ENCODE data around the gene SLC35B2. TPM values are rescaled to one million over a fixed set of nuclear protein-coding genes. Genes with fewer than 3 reads are reported as not detected.

Gene SLC35B2
- total and polyA plus RNA-seq, 9 of the 15 experiments (the other 6 are each of a cell fraction or from before 2014, with no cell fraction given), result 14.5 to 59.1 (median 47.1) TPM

GRCh38 chr6:44249082-44249748 lies 8.1 kb downstream of the SLC35B2 start (continued):
- TF ChIP-seq AFF1 (IDR thresholded peaks at IDR 0.05; ENCODE audit: low read depth in 1 of 2, partially characterized antibody in 2 of 2), result no peak
- TF ChIP-seq SMAD4 (CRISPR knock-in tag; conservative IDR thresholded peaks at IDR 0.05), result no peak
- 0 out of 2 replicates have a peak, but pooled peaks have one; percentile 24 for TF ChIP-seq ZBTB43 (CRISPR knock-in tag; IDR thresholded peaks at IDR 0.05)
- no peak for TF ChIP-seq SLC30A9 (CRISPR knock-in tag; IDR thresholded peaks at IDR 0.05)
- TF ChIP-seq MYBL2 (IDR thresholded peaks at IDR 0.05; ENCODE audit: low read depth), result no peak
- no peak for TF ChIP-seq MYBL2 (CRISPR knock-in tag; IDR thresholded peaks at IDR 0.05; ENCODE audit: borderline replicate concordance)
- TF ChIP-seq TARDBP (IDR thresholded peaks at IDR 0.05), result no peak
- no peak for TF ChIP-seq HES1 (IDR thresholded peaks at IDR 0.05; ENCODE audit: low read depth)
- TF ChIP-seq ZBTB34 (CRISPR knock-in tag; IDR thresholded peaks at IDR 0.05), result no peak
- TF ChIP-seq LCOR (CRISPR knock-in tag; IDR thresholded peaks at IDR 0.05), result no peak
- no peak for TF ChIP-seq YBX1 (IDR thresholded peaks at IDR 0.05)
- no peak for TF ChIP-seq ASH1L (IDR thresholded peaks at IDR 0.05; ENCODE audit: borderline replicate concordance, low read depth, partially characterized antibody)
- no peak for TF ChIP-seq FOXK1 (CRISPR knock-in tag; IDR thresholded peaks at IDR 0.05; ENCODE audit: borderline replicate concordance)
- no peak for TF ChIP-seq NFIC (IDR thresholded peaks at IDR 0.05)
- TF ChIP-seq POLR2H (tag; IDR thresholded peaks at IDR 0.05; ENCODE audit: low read depth), result no peak
- no peak for TF ChIP-seq ZNF23 (CRISPR knock-in tag; IDR thresholded peaks at IDR 0.05)
- TF ChIP-seq KDM4B (IDR thresholded peaks at IDR 0.05; ENCODE audit: borderline replicate concordance in 2 of 2, low read depth in 1 of 2), result no peak
- TF ChIP-seq FOXK2 (conservative IDR thresholded peaks at IDR 0.05 in 1 of 2, IDR thresholded peaks at IDR 0.05 in 1 of 2; ENCODE audit: low read depth in 2 of 2), result no peak
- TF ChIP-seq ZNF76 (CRISPR knock-in tag; IDR thresholded peaks at IDR 0.05; ENCODE audit: borderline replicate concordance), result no peak
- TF ChIP-seq ADNP (tag; IDR thresholded peaks at IDR 0.05), result no peak
- TF ChIP-seq NELFE (IDR thresholded peaks at IDR 0.05; ENCODE audit: insufficient read depth, insufficient read length), result no peak
- no peak for TF ChIP-seq ZSCAN32 (CRISPR knock-in tag; IDR thresholded peaks at IDR 0.05)

Measured in K562 (cell line).